Stimulated activated naive B cell treated with anti-CD40 and anti-IgM and Interleukin-4, amounts not matched to agents 10 μg/mL and 1 μg/mL and 100 μg/mL, for 72 hours (primary cell): ENCODE data around the gene LDLRAD4.

Source experiments
- ATAC-seq, 2 donors: fragments of 150-1000 bp; cut with Tn5 transposase; replicated peaks; 2 replicates each; pipeline ENCODE4 v1.10.0; 2021; ENCODE audit warnings: moderate library complexity in 1 of 2
- DNase-seq: peaks from one replicate; pipeline ENCODE4 v3.0.0; 2021
- H3K27ac Mint-ChIP-seq: one replicate; pipeline ENCODE4 v1.8.0; 2022; ENCODE audit warnings: mild to moderate bottlenecking, mixed read lengths
- H3K27me3 Mint-ChIP-seq, 2 donors: one replicate each; pipeline ENCODE4 v1.8.0; 2022; ENCODE audit warnings: mixed read lengths in 2 of 2
- H3K36me3 Mint-ChIP-seq, 2 donors: one replicate each; pipeline ENCODE4 v1.8.0; 2022; ENCODE audit warnings: mixed read lengths in 2 of 2, mild to moderate bottlenecking in 1 of 2
- H3K4me1 Mint-ChIP-seq, 2 donors: one replicate each; pipeline ENCODE4 v1.8.0; 2022; ENCODE audit warnings: mixed read lengths in 2 of 2, mild to moderate bottlenecking in 1 of 2
- H3K4me3 Mint-ChIP-seq, 2 donors: one replicate each; pipeline ENCODE4 v1.8.0; 2022; ENCODE audit warnings: mild to moderate bottlenecking in 2 of 2, mixed read lengths in 2 of 2, moderate library complexity in 1 of 2
- H3K9me3 Mint-ChIP-seq, 2 donors: one replicate each; pipeline ENCODE4 v1.8.0; 2022; ENCODE audit warnings: mixed read lengths in 2 of 2, mild to moderate bottlenecking in 1 of 2

The LDLRAD4 gene

DNA sequence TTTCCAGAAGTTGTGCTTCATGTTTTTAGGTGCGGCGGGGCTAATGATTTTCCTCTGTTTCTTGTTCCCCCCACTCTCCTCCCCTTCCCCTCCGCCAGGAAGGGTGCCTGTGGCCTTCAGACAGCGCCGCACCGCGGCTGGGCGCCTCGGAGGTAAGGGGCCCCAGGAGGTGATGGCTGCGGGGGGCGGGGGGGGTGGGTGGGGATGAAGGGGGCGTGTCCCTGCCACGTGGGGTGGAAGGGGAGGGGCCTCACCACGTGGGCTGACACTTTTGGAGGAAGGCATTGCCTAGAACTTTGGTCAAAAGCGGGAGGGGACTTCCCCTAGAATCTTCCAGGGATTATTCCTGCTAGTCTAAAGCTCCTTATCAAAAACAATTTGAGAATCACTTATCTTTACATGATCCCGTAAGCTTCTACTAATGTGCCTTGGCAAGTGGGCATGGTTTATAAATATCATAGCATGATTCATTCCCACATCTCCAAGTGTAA lies 424.7 kb downstream of the LDLRAD4 start:
- ATAC-seq: no peak

DNA sequence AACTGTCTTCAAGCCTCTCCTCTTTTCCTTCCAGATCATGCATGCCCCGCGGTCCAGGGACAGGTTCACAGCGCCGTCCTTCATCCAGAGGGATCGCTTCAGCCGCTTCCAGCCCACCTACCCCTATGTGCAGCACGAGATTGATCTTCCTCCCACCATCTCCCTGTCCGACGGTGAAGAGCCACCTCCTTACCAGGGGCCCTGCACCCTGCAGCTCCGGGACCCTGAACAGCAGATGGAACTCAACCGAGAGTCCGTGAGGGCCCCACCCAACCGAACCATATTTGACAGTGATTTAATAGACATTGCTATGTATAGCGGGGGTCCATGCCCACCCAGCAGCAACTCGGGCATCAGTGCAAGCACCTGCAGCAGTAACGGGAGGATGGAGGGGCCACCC lies 426.5 kb downstream of the LDLRAD4 start:
- no peak for DNase-seq
- Mint-ChIP-seq H3K9me3 (no peaks in the 10 kb centered on the region), H3K4me3 (no peak overlapping the region), H3K36me3 (peaks cover 25 to 33% of the 10 kb centered on the region in 2 donors), H3K27me3 (no peaks in the 10 kb centered on the region), H3K4me1 (peaks cover 2 to 10% of the 10 kb centered on the region in 2 donors), H3K27ac (no peak overlapping the region)
- ATAC-seq: no peak

More for the DNA sequence above, 424.7 kb downstream of the LDLRAD4 start:
- Mint-ChIP-seq H3K27me3 (no peaks in the 10 kb centered on the region), H3K4me1 (peaks cover 0 to 6% of the 10 kb centered on the region in 2 donors), H3K36me3 (peaks cover 27 to 36% of the 10 kb centered on the region in 2 donors), H3K9me3 (no peaks in the 10 kb centered on the region), H3K4me3 (no peak overlapping the region), H3K27ac (no peak overlapping the region)
- no peak for DNase-seq

DNA sequence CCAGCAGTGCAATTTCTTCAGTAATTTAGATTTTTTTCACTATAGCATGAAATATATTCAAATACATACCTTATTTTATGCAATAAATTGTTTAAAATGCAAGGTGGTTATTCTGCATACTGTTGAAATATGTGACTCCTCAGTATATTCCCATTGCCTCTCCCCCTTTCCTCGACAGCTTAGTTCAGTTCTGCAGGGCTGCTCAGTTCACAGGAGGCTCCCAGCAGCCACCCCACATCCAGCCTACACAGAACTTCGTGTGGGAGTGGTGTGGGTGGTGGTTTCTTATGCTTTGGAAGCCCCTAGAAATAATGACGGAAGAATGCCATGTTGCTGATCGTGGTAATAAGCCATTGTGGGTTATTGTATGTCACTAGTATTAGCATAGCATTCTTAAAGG lies 428.1 kb downstream of the LDLRAD4 start:
- Mint-ChIP-seq H3K9me3 (no peaks in the 10 kb centered on the region), H3K4me1 (peaks cover 2 to 4% of the 10 kb centered on the region in 2 donors), H3K27ac (no peak overlapping the region), H3K4me3 (no peak overlapping the region), H3K36me3 (peaks cover 17 to 23% of the 10 kb centered on the region in 2 donors), H3K27me3 (no peaks in the 10 kb centered on the region)
- DNase-seq: no peak
- no peak for ATAC-seq

GRCh38 chr18:13647761-13648160 lies 429.2 kb downstream of the LDLRAD4 start:
- H3K27ac Mint-ChIP-seq: no peak overlapping the region
- no peak overlapping the region for H3K4me3 Mint-ChIP-seq

DNA sequence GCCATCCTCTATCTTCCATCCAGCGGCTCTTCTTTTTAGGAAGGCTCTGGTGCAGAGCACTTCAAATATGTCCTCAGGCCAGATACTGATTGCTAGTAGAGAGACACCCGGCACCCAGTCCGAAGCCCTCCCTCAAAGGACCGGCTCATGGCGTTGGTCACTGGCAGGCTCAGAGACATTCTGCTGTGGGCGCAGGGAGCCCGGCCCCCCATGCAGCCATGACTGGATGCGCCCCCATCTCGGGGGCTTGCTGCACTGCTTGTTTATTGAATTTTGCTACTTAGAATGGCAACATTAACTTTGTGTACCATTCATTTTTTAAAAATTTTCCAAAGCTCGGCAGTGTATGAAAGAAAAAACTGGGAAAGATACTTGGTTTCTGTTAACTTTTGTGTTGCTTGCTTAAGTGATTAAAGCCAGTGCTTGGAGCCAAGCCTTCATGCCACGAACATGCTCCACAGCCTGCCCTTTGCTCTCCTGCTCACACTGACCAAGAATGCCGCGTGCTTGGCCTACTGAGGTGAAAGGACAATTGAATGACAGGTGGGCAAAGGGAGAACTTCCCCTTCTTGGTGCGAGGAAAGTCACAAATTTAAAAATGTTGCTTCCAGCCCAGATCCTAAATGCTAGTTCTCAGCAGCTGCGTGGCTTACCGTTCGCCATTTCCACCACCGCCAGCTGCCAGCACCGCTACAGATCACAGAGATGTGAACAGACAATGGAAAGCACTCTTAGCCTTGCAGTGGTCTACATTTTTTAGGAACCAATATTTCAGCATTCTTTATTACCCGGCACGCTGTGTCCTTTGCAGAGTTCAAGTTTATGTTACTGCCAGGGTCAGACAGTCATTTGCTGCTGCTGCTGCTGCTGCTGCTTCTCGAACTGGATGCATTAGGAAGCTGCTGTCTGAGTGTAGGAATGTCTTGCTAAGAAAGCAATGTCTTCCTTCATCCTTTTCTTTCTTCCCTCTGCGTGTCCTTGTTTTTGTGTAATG lies 431.1 kb downstream of the LDLRAD4 start:
- no peak for DNase-seq
- H3K27me3 Mint-ChIP-seq: no peaks in the 10 kb centered on the region
- H3K27ac Mint-ChIP-seq: peak overlapping the region; percentile 51

More at GRCh38 chr18:13647761-13648160, 429.2 kb downstream of the LDLRAD4 start:
- no peak for DNase-seq
- Mint-ChIP-seq H3K27me3 (no peaks in the 10 kb centered on the region), H3K36me3 (peaks cover 16 to 23% of the 10 kb centered on the region in 2 donors), H3K9me3 (no peaks in the 10 kb centered on the region), H3K4me1 (peaks cover 2 to 4% of the 10 kb centered on the region in 2 donors)
- no peak for ATAC-seq

GRCh38 chr18:13653746-13654433 lies 435.3 kb downstream of the LDLRAD4 start:
- Mint-ChIP-seq H3K36me3 (peaks cover 3% of the 10 kb centered on the region in 2 donors), H3K27ac (no peak overlapping the region), H3K4me1 (peaks cover 0 to 4% of the 10 kb centered on the region in 2 donors), H3K27me3 (no peaks in the 10 kb centered on the region), H3K4me3 (no peak overlapping the region), H3K9me3 (no peaks in the 10 kb centered on the region)
- ATAC-seq (no peak), DNase-seq (no peak)

More for the DNA sequence above, 431.1 kb downstream of the LDLRAD4 start:
- Mint-ChIP-seq H3K36me3 (peaks cover 13 to 23% of the 10 kb centered on the region in 2 donors), H3K4me3 (no peak overlapping the region), H3K4me1 (peaks cover 2 to 4% of the 10 kb centered on the region in 2 donors), H3K9me3 (no peaks in the 10 kb centered on the region)
- ATAC-seq: no peak

GRCh38 chr18:13657974-13658373 lies 439.4 kb downstream of the LDLRAD4 start:
- DNase-seq: no peak
- peaks cover 7 to 11% of the 10 kb centered on the region in 2 donors for H3K36me3 Mint-ChIP-seq
- H3K27ac Mint-ChIP-seq: no peak overlapping the region
- H3K27me3 Mint-ChIP-seq: no peaks in the 10 kb centered on the region
- H3K9me3 Mint-ChIP-seq: no peaks in the 10 kb centered on the region
- peaks cover 0 to 3% of the 10 kb centered on the region in 2 donors for H3K4me1 Mint-ChIP-seq
- no peak for ATAC-seq
- H3K4me3 Mint-ChIP-seq: no peak overlapping the region

DNA sequence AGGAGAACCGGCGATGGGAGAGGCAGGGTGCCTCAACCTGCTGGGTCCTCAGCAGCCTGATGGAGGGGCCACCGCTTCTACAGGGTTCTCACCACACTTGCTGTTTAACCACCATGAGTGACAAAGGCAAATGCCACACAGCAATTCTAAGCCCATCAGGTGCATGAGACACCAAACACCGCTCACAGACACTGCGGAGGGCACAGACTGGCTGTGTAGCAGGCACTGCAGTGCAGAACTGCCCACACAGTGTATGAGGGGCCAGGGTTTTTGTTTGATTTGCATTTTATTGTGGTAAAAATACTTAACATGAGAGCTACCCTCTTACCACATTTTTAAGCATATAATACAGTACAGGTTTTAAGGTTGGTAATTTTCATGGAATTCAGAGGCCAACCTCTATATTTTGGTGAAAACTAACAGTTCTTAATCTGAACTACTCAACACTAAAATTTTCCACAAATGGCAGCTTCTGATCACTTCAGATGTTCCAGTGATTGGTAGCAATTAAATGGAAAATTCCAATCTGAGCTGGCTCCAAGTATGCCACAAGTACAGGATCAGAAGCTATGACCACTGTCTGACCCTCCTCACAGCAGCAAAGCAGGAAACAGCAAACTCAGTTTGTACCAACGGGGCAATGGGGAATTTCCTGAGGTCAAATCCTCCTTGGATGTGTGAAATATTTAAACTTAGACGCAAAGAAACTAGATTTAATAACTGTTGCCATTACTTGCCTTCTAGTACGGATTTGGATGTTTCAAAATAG lies 440.1 kb downstream of the LDLRAD4 start:
- Mint-ChIP-seq H3K9me3 (no peaks in the 10 kb centered on the region), H3K4me3 (no peak overlapping the region), H3K36me3 (peaks cover 7 to 11% of the 10 kb centered on the region in 2 donors), H3K27me3 (no peaks in the 10 kb centered on the region), H3K4me1 (peaks cover 0 to 3% of the 10 kb centered on the region in 2 donors), H3K27ac (peak overlapping the region; percentile 62)
- no peak for ATAC-seq
- DNase-seq: no peak

GRCh38 chr18:13660510-13660909 lies 441.9 kb downstream of the LDLRAD4 start:
- H3K4me3 Mint-ChIP-seq: no peak overlapping the region
- no peak for DNase-seq
- H3K27me3 Mint-ChIP-seq: no peaks in the 10 kb centered on the region
- peaks cover 0 to 3% of the 10 kb centered on the region in 2 donors for H3K4me1 Mint-ChIP-seq
- no peak for ATAC-seq
- no peak overlapping the region for H3K27ac Mint-ChIP-seq
- H3K36me3 Mint-ChIP-seq: peaks cover 4 to 18% of the 10 kb centered on the region in 2 donors
- no peaks in the 10 kb centered on the region for H3K9me3 Mint-ChIP-seq

DNA sequence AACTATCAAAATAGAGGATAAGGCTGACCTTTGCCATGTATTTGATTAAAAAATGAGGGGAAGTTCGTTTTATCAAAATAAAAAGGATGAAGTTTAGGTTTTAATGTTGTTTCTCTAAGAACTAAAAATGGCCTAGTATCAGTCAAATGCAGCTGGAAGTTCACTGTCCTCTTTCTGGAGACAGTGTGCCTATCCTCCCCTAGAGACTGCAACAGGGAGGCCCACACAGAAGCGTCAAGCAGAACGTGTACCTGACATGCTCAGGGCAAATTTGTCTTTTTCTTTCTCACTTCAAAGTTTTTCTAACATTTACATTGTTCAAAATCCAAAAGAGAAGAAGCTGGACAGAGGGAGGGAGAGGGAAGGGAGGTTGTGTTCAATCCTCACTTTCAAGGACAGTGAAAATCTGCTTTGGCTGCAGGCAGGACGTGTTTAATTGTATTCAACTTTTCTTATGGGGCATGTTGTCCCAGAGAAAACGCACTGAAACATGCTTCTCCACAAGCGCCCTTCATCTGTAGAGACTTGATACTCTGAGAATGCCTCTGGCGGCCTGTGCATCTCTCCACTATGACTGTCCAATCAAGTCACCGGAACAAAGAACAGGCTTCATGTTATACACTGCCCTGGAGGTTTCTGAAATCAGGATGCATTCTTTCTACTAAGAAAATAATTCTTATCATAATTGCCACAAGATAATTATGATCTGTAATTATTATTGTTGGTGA lies 442.7 kb downstream of the LDLRAD4 start:
- H3K36me3 Mint-ChIP-seq: peaks cover 4 to 18% of the 10 kb centered on the region in 2 donors
- H3K9me3 Mint-ChIP-seq: no peaks in the 10 kb centered on the region
- ATAC-seq (no peak), DNase-seq (no peak)
- peaks cover 0 to 3% of the 10 kb centered on the region in 2 donors for H3K4me1 Mint-ChIP-seq
- no peak overlapping the region for H3K27ac Mint-ChIP-seq
- H3K27me3 Mint-ChIP-seq: no peaks in the 10 kb centered on the region
- no peak overlapping the region for H3K4me3 Mint-ChIP-seq

DNA sequence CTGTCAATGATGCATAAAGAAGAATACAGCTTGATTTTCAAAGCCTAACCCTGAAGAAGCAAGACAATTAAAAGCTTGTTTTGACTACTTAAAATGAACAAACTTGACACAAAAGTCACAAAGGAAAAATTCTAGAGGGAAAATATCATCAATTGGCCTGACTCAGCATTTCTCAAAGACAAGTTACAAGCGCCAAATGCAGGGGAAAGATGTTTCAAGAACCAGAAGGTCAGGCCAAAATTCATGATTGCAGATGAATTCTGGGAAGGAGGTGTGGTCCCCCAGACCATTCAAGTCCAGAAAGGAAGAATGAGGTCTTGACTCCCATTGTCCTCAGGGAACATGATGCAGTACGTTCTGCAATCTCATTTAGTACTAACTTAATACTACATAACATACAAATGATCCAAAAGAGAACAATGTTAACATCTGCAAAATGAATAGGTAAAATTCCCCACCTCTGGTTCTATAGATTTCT lies 443.3 kb downstream of the LDLRAD4 start:
- H3K4me3 Mint-ChIP-seq: no peak overlapping the region
- H3K9me3 Mint-ChIP-seq: no peaks in the 10 kb centered on the region
- H3K36me3 Mint-ChIP-seq: peaks cover 7 to 21% of the 10 kb centered on the region in 2 donors
- no peak for ATAC-seq
- H3K4me1 Mint-ChIP-seq: peaks cover 0 to 3% of the 10 kb centered on the region in 2 donors
- DNase-seq: no peak
- no peak overlapping the region for H3K27ac Mint-ChIP-seq
- no peaks in the 10 kb centered on the region for H3K27me3 Mint-ChIP-seq

- Mint-ChIP-seq H3K4me3 (no peak overlapping the region), H3K27me3 (no peaks in the 10 kb centered on the region), H3K36me3 (peaks cover 27 to 34% of the 10 kb centered on the region in 2 donors), H3K4me1 (peaks cover 0 to 4% of the 10 kb centered on the region in 2 donors), H3K9me3 (no peaks in the 10 kb centered on the region), H3K27ac (no peak overlapping the region)
- DNase-seq (no peak), ATAC-seq (peak; percentile 29 to 38)
Observed at GRCh38 chr18:13672657-13673056, 454.1 kb downstream of the LDLRAD4 start.

DNA sequence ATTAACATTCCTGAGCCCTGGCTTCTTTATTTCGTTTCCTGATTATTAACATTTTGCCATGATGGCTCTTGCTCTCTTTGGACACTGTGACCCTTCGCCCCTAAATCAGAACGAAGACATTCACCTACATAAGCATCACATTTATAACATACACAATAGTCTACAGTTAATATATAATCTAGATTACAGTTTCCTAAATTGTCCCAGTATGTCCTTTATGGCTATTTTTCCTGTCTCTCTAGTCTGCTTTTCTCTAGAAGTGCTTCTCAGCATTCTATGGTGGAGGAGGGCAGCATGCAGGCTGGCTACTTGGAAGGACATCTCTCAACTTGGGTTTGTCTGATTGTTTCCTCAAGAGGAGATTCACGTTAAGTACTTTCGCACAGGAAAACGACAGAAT lies 457.9 kb downstream of the LDLRAD4 start:
- DNase-seq: no peak
- Mint-ChIP-seq H3K9me3 (no peaks in the 10 kb centered on the region), H3K27ac (no peak overlapping the region), H3K4me1 (peaks cover 9 to 17% of the 10 kb centered on the region in 2 donors), H3K4me3 (no peak overlapping the region), H3K27me3 (no peaks in the 10 kb centered on the region), H3K36me3 (peaks cover 8 to 9% of the 10 kb centered on the region in 2 donors)
- peak in 1 of 2 donors; percentile 27 for ATAC-seq
